ENCODE data around the gene TESMIN. TPM values are rescaled to one million over a fixed set of nuclear protein-coding genes. Genes with fewer than 3 reads are reported as not detected.

The TESMIN gene
- total RNA-seq, 6 donors from 2014 or later: 0.76 to 7.3 (median 1.8) TPM

DNA sequence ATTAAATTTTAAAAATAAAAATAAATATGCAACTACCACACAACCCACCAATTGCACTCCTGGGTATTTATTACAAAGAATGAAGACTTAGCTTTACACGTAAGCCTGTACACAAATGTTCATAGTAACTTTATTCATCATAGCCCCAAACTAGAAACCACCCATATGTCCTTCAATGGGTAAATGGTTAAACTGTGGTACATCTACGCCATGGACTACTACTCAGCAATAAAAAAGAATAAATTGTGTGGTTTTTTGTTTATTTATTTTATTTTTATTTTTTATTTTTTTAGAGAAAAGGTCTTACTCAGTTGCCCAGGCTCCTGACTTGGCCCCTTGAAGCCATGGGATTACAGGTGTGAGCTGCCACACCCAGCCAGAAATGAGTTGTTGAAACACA lies 52.3 kb downstream of the TESMIN start:
- ATAC-seq (ENCODE audit: low FRiP score in 2 of 2): no peak
- Histone ChIP-seq H3K27ac (no peak overlapping the region), H3K27me3 (no peaks in the 10 kb centered on the region), H3K9me3 (peaks cover 0 to 2% (median 0%) of the 10 kb centered on the region in 4 donors), H3K4me1 (no peaks in the 10 kb centered on the region), H3K4me3 (no peak overlapping the region), H3K36me3 (no peaks in the 10 kb centered on the region)
- DNase-seq: no peak
- 93 to 94% methylated on average over 2 of the region's 2 CpGs for WGBS, 2 donors
- TF ChIP-seq POLR2A (IDR thresholded peaks at IDR 0.05): no peak
- TF ChIP-seq EP300 (IDR thresholded peaks at IDR 0.05): no peak
- no peak for TF ChIP-seq POLR2AphosphoS5 (IDR thresholded peaks at IDR 0.05)
- TF ChIP-seq, protein P1, sequence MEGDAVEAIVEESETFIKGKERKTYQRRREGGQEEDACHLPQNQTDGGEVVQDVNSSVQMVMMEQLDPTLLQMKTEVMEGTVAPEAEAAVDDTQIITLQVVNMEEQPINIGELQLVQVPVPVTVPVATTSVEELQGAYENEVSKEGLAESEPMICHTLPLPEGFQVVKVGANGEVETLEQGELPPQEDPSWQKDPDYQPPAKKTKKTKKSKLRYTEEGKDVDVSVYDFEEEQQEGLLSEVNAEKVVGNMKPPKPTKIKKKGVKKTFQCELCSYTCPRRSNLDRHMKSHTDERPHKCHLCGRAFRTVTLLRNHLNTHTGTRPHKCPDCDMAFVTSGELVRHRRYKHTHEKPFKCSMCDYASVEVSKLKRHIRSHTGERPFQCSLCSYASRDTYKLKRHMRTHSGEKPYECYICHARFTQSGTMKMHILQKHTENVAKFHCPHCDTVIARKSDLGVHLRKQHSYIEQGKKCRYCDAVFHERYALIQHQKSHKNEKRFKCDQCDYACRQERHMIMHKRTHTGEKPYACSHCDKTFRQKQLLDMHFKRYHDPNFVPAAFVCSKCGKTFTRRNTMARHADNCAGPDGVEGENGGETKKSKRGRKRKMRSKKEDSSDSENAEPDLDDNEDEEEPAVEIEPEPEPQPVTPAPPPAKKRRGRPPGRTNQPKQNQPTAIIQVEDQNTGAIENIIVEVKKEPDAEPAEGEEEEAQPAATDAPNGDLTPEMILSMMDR (IDR thresholded peaks at IDR 0.05): no peak

DNA sequence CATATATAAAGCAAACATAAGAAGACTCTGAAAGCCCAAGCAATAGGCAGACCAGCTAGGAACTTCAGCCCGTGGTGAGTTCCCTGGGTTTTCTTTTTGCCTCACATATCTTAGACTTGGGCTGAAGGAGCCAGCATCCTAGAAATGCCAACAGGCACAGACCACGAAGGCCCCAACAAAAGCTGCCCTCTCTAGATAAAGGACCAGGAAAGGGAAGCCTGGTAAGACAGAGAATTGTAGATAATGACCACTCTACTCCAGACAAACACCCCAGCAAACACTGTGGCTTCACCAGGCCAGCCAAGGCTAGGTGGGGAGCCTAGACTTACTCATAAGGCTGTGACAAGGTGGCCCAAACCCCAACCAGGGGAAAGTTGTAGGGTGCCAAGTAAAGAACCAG lies 55.8 kb downstream of the TESMIN start:
- H3K27ac ChIP-seq: no peak overlapping the region
- H3K9me3 ChIP-seq: peaks cover 0 to 2% (median 0%) of the 10 kb centered on the region in 4 donors
- no peaks in the 10 kb centered on the region for H3K27me3 ChIP-seq
- ATAC-seq (ENCODE audit: low FRiP score in 2 of 2): no peak
- no peak for TF ChIP-seq EP300 (IDR thresholded peaks at IDR 0.05)
- TF ChIP-seq POLR2AphosphoS5 (IDR thresholded peaks at IDR 0.05): no peak
- TF ChIP-seq, protein P1 (IDR thresholded peaks at IDR 0.05): no peak
- TF ChIP-seq POLR2A (IDR thresholded peaks at IDR 0.05): no peak
- no peak for DNase-seq
- 52 to 69% methylated on average over 2 of the region's 2 CpGs for WGBS, 2 donors
- no peaks in the 10 kb centered on the region for H3K4me1 ChIP-seq
- H3K36me3 ChIP-seq: no peaks in the 10 kb centered on the region
- no peak overlapping the region for H3K4me3 ChIP-seq

DNA sequence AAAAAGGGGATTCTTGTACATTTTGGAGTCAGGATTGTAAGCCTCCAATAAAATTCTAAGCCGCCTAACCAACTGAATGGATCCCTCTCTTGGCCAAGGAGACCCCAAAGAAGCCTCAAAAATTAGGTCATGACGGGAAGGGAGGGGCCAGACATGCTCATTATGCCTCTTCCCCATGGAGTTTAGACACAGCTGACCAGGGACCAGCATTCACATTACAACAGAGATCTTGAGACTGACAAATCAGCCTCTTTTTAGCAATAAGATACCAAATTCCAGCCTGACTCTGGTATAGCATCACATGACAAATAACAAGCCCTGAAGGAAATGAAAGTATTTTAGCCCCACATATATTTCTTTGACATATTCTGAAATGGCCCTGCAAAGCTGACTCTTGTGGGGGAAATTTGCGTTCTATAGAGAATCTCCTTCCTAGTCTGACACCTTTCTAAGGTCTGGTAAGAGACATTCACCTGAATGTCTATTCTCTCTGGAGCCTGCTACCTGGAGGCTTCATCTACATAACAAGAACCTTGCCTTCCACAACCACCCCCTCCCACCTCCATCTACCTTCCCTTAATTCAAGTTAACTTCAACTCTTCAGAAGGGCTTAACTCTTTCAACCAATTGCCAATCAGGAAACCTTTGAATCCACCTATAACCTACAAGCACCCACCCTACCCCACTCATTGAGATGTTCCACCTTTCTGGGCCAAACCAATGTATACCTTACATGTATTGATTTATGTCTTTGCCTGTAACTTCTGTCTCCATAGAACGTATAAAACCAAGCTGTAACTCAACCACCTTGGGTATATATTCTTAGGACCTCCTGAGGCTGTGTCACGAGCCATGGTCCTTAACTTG lies 56.7 kb downstream of the TESMIN start:
- TF ChIP-seq POLR2A (IDR thresholded peaks at IDR 0.05): no peak
- TF ChIP-seq, protein P1 (IDR thresholded peaks at IDR 0.05): no peak
- no peak for TF ChIP-seq POLR2AphosphoS5 (IDR thresholded peaks at IDR 0.05)
- TF ChIP-seq EP300 (IDR thresholded peaks at IDR 0.05): no peak
- no peak for ATAC-seq (ENCODE audit: low FRiP score in 2 of 2)

DNA sequence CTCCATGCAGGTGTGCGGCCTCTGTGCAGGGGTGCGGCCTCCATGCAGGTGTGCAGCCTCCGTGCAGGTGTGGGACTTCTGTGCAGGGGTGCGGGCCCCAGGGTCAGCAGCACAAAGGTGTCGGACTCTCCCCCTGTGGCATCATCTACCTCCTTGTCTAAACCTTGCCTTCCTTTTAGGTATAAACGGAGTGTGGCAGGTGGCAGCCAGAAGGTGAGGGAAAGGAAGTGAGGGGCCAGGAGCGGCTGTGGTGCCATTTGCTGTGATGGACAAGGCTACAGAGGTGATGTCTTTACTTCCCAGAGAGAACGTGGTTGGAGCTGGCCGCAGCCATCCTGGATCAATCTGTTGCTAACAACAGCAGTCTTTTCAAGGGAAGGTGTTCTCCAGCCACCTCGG lies 57.8 kb downstream of the TESMIN start:
- 87 to 91% methylated on average over 5 to 10 of the region's 10 CpGs for WGBS, 2 donors
- no peaks in the 10 kb centered on the region for H3K36me3 ChIP-seq
- no peaks in the 10 kb centered on the region for H3K4me1 ChIP-seq
- no peak overlapping the region for H3K4me3 ChIP-seq
- TF ChIP-seq POLR2A (IDR thresholded peaks at IDR 0.05) (no peak), POLR2AphosphoS5 (IDR thresholded peaks at IDR 0.05) (no peak), EP300 (IDR thresholded peaks at IDR 0.05) (no peak)
- TF ChIP-seq, protein P1 (IDR thresholded peaks at IDR 0.05): no peak
- no peak overlapping the region for H3K27ac ChIP-seq
- DNase-seq: no peak
- H3K9me3 ChIP-seq: peaks cover 0 to 2% (median 0%) of the 10 kb centered on the region in 4 donors
- H3K27me3 ChIP-seq: no peaks in the 10 kb centered on the region
- ATAC-seq (ENCODE audit: low FRiP score in 2 of 2): no peak

More for the DNA sequence above, 56.7 kb downstream of the TESMIN start:
- Histone ChIP-seq H3K27ac (no peak overlapping the region), H3K4me3 (no peak overlapping the region), H3K4me1 (no peaks in the 10 kb centered on the region), H3K9me3 (peaks cover 0 to 2% (median 0%) of the 10 kb centered on the region in 4 donors), H3K36me3 (no peaks in the 10 kb centered on the region), H3K27me3 (no peaks in the 10 kb centered on the region)
- WGBS, 2 donors: 81 to 82% methylated on average over 5 of the region's 5 CpGs
- DNase-seq: no peak

Data from upper lobe of left lung (tissue), 6 donors.